ENCODE measurements around the gene POLRMT.

The POLRMT gene

GRCh38 chr19:595326-596262 is 37.7 kb downstream of the POLRMT start:
- TF ChIP-seq CTCF (IDR thresholded peaks at IDR 0.05; ENCODE audit: low read depth, low read length), result no peak
- DNase-seq (ENCODE audit: extremely low read depth, low read depth), result no peak

- no peak for DNase-seq (ENCODE audit: extremely low read depth, low read depth)
- TF ChIP-seq CTCF (IDR thresholded peaks at IDR 0.05; ENCODE audit: low read depth, low read length), result no peak
Observed at GRCh38 chr19:594265-594870, 39.0 kb downstream of the POLRMT start.

- no peak for DNase-seq (ENCODE audit: extremely low read depth, low read depth)
- TF ChIP-seq CTCF (IDR thresholded peaks at IDR 0.05; ENCODE audit: low read depth, low read length), result no peak
Observed at GRCh38 chr19:593505-593904, 39.8 kb downstream of the POLRMT start.

- TF ChIP-seq CTCF (IDR thresholded peaks at IDR 0.05; ENCODE audit: low read depth, low read length), result no peak
- no peak for DNase-seq (ENCODE audit: extremely low read depth, low read depth)
Observed at GRCh38 chr19:593055-593454, 40.3 kb downstream of the POLRMT start.

- DNase-seq (ENCODE audit: extremely low read depth, low read depth), result no peak
Observed at GRCh38 chr19:592101-592500, 41.2 kb downstream of the POLRMT start.

GRCh38 chr19:591099-591958 is 42.0 kb downstream of the POLRMT start:
- no peak for DNase-seq (ENCODE audit: extremely low read depth, low read depth)
- no peak for TF ChIP-seq CTCF (IDR thresholded peaks at IDR 0.05; ENCODE audit: low read depth, low read length)

More at GRCh38 chr19:592101-592500, 41.2 kb downstream of the POLRMT start:
- TF ChIP-seq CTCF (IDR thresholded peaks at IDR 0.05; ENCODE audit: low read depth, low read length), result no peak

Data from AG09319 (cell line).